Middle frontal gyrus (tissue), 1 donor: Measurements from ENCODE around the gene OR14A2.
"Not testable (repeated sequence)": the region's sequence is repeated elsewhere in the genome, so short reads cannot be mapped to it uniquely, and the experiment has no call there.

ENCODE experiments used
- DNase-seq: peaks from one replicate; pipeline ENCODE4 v3.0.0-alpha.2; 2015; ENCODE audit warnings: low spot score; ENCODE audit errors: extremely low spot score

The OR14A2 gene

GRCh38 chr1:247748041-247748440 lies at the start of gene OR14A2:
Gene OR14A2, minus strand, starts transcription at chr1:247748141.
- no peak for DNase-seq

GRCh38 chr1:247797518-247797917 lies 49.6 kb upstream of the OR14A2 start:
- no peak for DNase-seq

DNA sequence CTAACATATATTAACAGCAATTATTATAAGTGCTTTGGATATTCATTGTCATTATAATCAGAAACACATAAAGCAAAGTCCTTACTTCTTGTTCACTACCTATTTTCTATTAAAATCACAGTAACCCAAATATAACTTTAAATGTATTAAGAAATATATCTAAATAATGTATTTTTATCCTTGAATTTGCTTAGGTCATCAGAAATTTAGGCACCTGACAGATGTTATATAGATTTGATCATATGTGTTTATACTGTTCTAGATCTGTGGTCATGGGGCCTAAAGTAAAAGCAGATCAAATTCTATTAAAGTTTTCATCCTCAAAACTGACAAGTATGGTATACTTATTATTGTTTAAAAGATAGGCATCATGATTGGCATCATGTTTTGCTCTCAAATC lies 21.7 kb upstream of the OR14A2 start:
- no peak for DNase-seq

DNA sequence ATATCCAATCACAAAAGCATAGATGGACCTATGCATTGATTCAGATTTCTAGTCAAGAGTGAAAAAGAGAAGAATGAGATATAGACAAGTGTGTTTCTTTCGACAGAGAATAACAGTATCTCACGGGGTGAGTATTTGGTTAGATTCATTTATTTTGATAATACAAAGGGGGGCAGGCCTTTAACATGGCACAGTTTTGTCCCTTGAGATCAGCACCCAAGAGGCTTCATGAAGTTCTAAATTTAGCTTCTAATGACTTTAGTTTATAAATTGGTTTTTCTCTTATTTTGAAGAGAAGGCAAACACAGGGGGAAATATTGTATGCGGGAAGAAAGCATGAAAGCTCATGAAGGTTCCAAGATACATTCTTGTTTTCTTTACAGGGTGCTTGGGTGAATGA lies 12.5 kb upstream of the OR14A2 start, which contains the start of gene OR1C1:
OR1C1 (minus strand) TSS at position 101 of the 400 bp plus-strand sequence. CDS start 2,150 bp downstream, outside the sequence.
- DNase-seq, result no peak

DNA sequence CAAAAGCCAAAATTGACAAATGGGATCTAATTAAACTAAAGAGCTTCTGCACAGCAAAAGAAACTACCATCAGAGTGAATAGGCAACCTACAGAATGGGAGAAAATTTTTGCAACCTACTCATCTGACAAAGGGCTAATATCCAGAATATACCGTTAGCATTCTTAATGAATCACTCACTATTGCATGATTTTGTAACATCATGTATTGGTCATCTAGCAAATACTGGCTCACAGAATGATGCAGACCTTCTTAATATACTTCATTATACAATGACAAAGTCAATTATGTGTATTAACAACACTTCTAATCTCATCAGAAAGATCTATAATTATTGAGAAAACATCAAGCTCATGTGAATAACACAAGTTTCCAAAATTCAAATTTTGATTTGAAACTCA lies 6.4 kb upstream of the OR14A2 start:
- DNase-seq, result not testable (repeated sequence)

DNA sequence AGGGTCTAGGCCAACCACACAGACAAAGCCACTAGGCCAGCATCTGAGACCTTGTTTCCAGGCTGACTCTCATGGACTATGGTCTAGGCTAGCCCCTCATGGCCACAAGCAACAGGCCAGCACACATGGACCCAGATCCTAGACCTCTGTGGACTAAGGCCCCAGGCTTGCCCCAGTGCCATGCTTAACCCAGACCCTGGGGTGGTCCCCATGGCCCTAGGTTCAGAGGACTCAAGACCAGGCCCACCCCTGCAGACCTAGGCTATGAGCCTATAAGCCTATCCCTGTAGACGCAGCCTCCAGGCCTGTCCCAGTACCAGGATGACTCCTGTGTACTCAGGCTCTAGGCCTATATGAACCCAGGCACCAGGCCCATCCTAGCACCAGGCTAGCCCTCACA lies 1.9 kb upstream of the OR14A2 start:
- DNase-seq, result no peak

DNA sequence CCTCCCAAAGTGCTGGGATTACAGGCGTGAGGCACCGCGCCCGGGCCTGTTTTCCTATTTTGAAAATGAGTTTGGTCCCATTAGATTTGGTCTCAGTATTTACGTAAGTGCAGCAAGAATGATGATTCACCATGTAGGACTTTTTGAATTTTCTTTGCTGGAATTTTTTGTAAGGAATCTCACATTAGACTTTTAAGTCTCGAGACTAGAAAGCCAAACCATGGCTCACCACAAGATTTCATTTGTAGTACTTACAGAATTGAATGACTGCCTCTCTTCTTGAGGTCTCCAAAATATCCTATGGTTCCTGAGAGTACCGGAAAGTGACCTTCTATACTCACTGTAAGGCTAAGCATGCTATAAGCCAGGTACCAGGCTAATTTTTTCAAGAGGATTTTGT lies 325 bp downstream of the OR14A2 start:
- DNase-seq, result no peak

- no peak for DNase-seq
Measured at GRCh38 chr1:247746391-247746935, 1.5 kb downstream of the OR14A2 start.

GRCh38 chr1:247742215-247742760 lies 5.7 kb downstream of the OR14A2 start:
- not testable (repeated sequence) for DNase-seq

DNA sequence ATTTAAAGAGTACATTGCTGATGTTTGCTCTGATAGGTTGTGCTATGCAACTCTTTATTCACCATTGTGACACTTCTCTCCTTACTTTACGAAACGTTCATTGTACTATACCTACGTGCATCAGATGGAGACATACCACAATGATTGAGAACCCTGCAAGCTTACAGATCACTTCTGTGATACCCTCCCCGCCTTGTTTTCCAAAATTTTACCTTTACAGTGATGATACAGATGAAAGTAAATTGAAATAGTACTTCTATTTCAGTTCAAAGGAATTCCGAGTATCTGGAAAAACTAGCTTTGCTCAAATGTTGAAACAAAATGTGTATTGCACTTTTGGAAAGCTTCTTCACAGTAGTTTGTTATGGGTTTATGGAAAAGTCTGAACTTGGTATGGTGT lies 6.2 kb downstream of the OR14A2 start:
- no peak for DNase-seq

DNA sequence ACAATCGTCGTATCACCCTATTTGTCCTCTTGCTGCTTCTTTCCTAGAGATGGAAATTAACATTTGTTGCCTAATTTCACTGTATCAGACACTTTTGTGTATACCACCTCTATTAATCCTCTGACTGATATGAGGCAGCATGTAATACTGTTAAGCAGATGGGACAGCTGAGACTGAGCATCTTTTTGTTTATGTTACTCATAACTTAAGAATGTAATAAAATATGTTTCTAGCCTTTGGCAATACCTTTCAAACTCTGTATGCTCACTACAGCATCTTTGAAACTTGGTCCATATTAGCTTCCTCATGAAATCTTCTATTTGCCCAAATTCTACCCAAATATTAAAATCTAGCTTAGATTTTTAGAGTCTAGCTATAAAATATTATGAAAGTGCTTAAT lies 7.2 kb downstream of the OR14A2 start:
- no peak for DNase-seq

DNA sequence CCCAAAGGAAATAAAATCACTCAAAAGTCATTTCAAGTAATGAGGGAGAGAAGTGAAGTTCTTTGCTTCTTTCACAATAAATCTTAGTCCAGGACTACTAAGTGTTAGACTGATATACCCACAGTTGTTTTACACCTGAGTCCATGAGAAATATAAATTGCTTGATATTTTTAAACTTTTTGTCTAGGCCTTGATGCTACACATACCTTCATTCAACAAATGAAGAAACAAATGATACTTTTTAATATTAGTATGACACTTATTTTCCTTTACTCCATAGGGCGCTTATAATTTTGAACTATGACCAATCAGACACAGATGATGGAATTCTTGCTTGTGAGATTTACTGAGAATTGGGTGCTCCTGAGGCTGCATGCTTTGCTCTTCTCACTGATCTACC lies 9.6 kb downstream of the OR14A2 start, which contains the start of gene OR14K1:
OR14K1 (plus strand) TSS at position 301 of the 400 bp plus-strand sequence; CDS start at position 301, 0 bp downstream.
- no peak for DNase-seq

DNA sequence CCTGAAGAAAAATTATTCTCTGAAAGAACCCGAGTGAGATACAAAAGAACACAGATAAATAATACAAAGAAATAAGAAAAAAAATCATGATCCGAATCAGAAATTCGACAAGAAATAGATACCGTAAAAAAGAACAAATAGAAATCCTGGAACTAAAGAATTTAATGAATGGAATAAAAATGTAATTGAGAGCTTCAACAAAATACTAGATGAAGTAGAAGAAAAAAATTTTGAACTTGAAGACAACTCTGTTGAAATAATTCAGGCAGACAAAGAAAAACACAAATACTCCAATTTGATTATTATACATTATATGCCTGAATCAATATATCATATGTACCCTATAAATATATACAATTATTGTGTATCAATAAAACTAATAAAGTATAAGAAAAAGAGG lies 26.7 kb downstream of the OR14A2 start:
- DNase-seq, result no peak

DNA sequence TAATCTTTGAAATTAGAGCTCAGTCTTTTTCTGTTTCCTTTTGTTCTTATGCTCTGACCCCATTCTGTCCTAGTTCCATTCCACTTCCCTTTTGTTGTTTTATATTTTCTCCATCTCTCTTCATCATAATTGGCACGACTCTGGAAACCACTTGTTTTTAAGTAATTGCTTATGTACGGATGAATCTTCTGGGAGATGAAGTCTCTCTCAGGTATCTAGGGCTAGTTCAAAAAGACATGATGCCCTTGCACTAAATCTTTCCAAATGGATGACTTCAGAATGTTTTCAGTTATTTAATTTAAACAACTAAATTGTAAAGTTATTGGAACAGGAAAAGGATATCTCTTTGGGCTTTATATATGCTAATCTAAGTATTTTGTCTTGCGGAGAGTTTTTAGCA lies 31.4 kb downstream of the OR14A2 start, which contains the start of gene OR6F1:
OR6F1 (minus strand) TSS at position 101 of the 400 bp plus-strand sequence. CDS start 3,891 bp downstream, outside the sequence.
- no peak for DNase-seq

- DNase-seq, result no peak
Measured at GRCh38 chr1:247713753-247714152, 34.2 kb downstream of the OR14A2 start.

- not testable (repeated sequence) for DNase-seq
Measured at GRCh38 chr1:247710681-247711080, 37.3 kb downstream of the OR14A2 start.

DNA sequence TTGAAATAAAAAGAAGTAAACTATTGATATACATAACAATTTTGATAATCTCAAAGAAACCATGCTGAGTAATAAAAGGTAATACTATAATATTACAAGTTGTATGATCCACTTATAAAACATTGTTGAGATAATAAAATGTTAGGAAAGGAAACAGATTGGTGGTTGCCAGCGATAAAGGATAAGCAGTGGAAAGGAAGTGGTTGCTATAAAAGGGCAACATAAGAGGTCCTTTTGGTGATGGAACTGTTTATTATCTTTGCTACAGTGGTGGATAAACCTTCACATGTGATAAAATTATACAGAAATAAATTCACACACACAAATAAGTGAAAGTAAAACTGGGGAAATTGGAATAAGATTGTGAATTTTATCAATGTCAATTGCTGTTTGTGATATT lies 46.6 kb downstream of the OR14A2 start:
- no peak for DNase-seq

DNA sequence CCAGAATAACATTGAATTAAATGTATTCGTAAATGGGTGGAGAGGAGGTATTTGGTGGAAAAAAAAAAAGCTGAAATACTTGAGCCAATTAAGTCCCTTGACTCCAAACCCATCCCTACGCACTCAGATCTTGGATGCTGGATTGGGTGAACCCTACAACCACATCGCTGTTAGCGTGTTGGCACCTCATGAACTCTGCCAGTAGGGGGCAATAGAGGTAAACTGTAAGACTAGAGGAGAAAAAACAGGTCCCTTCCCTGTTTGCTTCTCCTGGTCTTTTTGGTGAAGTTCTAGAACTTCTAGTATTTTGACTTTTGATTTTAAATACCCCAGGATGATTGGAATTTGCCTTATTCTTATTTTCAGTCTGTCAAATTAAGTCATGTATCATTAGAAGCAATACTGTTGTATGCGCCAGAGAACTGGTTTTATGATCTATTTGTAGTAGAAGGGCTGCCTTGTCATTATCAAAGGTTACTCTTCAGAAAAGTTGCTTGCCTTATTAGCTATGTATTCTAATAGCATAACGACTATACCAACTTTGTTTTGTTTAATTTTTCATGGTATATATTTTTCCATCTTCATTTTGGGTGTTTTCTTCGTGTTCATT lies 66.5 kb downstream of the OR14A2 start:
- no peak for DNase-seq

DNA sequence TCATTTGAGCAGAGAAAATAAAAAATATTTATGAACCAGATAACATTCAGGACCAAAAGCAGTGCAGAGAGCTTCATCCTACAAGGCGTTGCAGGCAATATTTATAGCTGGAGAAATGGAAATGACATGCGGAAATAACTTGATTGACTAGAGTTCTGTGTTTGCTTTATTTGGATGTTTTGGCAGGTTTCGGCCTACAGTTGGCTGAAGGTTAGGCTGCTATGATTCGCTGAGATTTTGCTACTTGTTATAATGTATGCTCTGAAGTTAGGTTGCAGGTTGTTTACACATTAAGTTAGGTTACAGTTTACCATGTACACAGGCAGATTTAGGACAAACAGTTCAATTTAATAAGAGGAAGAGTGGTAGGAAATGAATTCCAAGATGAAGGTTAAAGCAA lies 67.8 kb downstream of the OR14A2 start:
- no peak for DNase-seq

GRCh38 chr1:247679639-247680038 lies 68.3 kb downstream of the OR14A2 start, which contains the start of gene OR13G1:
Gene OR13G1, minus strand, starts transcription at chr1:247679739. Its CDS starts 6,698 bp downstream, at chr1:247673041.
- no peak for DNase-seq
